VCaP (cell line): ENCODE results near the gene MSRB3.

Experiments
- H3K27ac ChIP-seq: fragments of 450-650 bp; 2 replicates; pipeline ENCODE4 v1.5.1; 2017
- TF ChIP-seq, protein P1 (sequence below): fragments of 450-650 bp; conservative IDR thresholded peaks from 2 replicates; pipeline ENCODE4 v1.5.1; 2017; ENCODE audit warnings: mild to moderate bottlenecking, moderate library complexity

Gene MSRB3

DNA sequence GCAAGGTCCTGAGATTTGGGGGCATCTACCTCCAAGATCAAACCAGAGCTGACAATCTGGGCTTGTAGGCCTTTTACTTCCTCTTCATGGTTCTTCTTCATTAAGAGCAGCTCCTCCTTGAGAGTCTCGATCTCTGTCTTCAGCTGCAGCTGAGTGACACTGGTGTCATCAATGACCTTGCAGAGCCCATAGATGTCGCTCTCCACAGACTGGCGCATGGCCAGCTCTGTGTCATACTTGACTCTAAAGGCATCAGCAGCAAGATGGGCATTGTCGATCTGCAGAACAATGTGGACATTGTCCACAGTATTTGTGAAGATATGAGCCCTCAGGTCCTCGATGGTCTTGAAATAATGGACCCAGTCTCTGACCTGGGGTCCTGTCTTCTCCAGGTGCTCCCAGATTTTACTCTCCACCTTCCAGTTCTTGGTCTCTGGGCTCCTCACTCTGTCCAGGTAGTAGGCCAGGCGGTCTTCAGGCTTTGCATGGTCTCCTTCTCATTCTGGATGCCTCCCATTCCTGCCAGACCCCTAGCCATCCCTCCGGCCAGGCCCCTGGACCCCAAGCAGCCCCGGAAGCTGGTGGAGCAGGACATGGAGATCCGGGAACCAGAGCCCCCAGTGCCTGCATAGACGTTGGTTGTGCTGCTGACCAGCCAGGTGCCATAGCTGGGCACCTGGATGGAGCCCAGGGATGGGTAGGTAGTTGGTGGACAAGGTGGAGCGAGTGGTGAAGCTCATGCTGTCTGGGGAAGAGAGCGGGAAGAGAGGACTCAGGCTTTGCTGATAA lies 141.0 kb downstream of the MSRB3 start:
- H3K27ac ChIP-seq, result no peak overlapping the region
- TF ChIP-seq, protein P1, sequence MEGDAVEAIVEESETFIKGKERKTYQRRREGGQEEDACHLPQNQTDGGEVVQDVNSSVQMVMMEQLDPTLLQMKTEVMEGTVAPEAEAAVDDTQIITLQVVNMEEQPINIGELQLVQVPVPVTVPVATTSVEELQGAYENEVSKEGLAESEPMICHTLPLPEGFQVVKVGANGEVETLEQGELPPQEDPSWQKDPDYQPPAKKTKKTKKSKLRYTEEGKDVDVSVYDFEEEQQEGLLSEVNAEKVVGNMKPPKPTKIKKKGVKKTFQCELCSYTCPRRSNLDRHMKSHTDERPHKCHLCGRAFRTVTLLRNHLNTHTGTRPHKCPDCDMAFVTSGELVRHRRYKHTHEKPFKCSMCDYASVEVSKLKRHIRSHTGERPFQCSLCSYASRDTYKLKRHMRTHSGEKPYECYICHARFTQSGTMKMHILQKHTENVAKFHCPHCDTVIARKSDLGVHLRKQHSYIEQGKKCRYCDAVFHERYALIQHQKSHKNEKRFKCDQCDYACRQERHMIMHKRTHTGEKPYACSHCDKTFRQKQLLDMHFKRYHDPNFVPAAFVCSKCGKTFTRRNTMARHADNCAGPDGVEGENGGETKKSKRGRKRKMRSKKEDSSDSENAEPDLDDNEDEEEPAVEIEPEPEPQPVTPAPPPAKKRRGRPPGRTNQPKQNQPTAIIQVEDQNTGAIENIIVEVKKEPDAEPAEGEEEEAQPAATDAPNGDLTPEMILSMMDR, result no peak

DNA sequence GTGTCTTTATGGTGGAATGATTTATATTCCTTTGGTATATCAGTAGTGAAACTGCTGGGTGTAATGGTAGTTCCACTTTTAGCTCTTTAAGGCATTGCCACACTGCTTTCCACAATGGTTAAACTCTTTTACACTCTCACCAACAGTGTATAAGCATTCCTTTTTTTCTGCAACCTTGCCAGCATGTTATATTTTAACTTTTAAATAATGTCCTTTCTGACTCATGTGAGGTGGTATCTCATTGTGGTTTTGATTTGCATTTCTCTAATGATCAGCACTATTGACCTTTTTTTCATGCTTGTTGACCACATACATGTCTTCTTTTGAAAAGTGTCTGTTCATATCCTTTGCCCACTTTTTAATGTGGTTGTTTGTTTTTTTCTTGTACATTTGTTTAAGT lies 142.5 kb downstream of the MSRB3 start:
- TF ChIP-seq, protein P1, result no peak
- no peak overlapping the region for H3K27ac ChIP-seq

- TF ChIP-seq, protein P1, result no peak
- H3K27ac ChIP-seq, result no peak overlapping the region
These were observed 149.2 kb downstream of the MSRB3 start for GRCh38 chr12:65427646-65428045.

GRCh38 chr12:65430006-65430405 lies 151.5 kb downstream of the MSRB3 start:
- TF ChIP-seq, protein P1, result no peak
- no peak overlapping the region for H3K27ac ChIP-seq

GRCh38 chr12:65430571-65431306 lies 152.3 kb downstream of the MSRB3 start:
- TF ChIP-seq, protein P1, result no peak
- H3K27ac ChIP-seq, result no peak overlapping the region

DNA sequence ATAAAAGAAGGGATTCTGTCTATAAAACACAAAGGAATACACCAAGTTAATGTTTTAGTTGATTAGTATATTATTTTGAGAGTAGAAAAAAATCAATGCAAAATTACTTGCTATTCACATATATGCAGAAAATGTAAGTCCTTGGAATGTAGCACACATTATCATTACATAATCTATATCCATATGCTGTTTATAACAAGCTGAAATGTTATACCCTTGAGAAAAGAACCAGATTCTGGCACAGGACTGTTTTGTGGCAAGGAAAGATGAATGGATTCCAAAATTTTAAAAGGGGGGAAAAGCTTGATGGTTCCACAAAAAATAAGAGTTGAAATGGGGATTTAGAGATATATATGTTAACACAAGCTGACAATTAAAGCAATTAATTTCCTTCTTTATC lies 153.6 kb downstream of the MSRB3 start:
- no peak overlapping the region for H3K27ac ChIP-seq
- TF ChIP-seq, protein P1, result no peak

GRCh38 chr12:65432651-65433050 lies 154.2 kb downstream of the MSRB3 start:
- TF ChIP-seq, protein P1, result no peak
- no peak overlapping the region for H3K27ac ChIP-seq
